ENCODE results near the gene CTNS.
A peak's percentile ranks its signal among the peaks of the same experiment; 100 is the strongest.

CTNS gene

DNA sequence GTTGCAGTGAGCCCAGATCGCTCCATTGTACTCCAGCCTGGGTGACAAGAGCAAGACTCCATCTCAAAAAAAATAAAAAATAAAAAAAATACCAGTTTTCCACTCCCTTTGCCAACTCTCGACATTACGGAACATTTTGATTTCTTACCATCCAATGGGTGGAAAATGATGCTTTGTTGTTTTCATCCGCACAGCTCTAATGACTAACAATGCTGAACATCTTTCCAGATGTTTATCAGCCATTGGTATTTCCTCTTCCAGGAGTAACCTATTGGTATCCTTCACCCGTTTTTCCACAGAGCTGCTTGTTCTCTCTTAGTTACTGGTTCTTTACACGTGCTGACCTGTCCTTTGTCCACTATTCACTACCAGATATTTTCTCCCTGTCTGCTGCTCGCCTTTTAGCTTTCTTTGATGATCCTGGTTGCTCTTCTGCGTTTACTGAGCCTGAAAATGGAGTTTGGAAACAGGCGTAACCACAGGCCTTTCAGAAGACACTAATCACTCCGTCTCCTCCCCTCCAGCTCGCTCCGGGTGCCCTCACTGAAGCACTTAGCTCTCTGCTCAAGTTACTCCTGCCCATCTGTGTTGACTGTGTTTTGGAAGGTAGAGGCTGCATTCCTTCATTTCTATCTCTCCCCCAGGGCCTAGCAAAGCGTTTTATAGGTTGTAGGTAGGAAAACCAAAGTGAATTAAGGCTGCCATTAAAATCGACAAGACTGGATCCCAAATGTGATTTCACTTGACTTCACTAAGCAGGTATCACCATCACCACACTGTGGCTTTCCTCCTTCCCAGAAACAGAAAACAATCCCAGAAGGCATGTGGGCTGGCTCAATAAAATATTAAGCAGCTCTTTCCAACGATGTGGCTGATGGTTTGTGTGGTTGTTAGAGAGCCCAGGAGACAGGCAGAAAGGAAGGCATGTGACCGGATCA is 9.5 kb upstream of the CTNS start:
- DNase-seq: no peak

DNA sequence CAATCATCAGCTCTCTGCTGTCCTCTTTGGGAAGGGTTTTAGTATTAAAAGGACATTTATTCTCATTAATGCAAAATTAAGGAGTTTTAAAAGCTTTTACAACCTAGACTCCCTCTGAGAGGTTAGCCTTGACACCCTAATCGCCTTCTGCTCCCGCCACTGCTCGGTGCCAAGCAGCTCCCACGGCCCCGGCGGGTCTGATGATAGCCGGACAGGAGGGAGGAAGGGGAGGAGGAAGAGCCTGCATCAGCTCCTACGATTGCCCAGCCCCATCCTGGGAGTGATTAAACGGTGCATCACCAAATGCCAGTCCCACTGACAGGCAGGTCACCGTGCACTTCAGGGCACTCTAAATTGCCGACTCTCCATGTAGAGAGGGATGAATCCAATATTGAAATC is 8.8 kb upstream of the CTNS start:
- no peak for DNase-seq

DNA sequence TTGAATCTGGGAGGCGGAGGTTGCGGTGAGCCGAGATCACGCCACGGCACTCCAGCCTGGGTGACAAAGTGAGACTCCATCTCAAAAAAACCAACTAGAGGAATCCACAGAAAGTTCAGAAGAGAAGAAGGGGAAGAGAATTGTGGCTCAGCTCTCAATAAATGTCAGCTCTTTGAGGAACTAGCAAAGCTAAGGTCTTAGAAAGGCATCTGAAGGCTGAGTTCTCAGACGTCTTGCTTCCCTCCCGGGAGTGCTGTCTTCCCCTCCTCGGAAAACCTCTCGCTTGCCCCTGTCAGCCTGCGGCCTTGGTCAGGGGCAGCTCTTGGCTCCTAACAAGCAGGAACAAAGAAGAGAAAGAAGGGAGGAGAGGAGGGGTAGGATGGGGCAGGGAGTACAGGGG is 5.8 kb upstream of the CTNS start:
- no peak for DNase-seq

DNA sequence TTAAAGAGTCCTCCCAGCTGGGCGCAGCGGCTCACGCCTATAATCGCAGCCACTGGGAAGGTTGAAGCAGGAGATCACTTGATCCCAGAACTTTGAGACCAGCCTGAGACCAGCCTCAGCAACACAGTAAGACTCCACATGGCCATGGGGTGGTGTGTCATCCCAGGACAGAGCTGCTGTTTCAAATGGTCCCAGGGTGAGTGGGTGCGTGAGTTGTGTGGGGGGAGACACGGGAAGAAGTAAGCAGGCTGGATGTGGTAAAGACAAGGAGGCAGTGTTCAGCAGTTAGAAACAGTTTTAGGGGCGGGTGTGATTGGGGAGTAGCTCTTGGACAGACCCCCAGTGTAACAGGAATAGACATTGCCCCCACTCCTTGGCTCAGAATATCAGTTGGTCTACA is 4.3 kb upstream of the CTNS start:
- DNase-seq: no peak

DNA sequence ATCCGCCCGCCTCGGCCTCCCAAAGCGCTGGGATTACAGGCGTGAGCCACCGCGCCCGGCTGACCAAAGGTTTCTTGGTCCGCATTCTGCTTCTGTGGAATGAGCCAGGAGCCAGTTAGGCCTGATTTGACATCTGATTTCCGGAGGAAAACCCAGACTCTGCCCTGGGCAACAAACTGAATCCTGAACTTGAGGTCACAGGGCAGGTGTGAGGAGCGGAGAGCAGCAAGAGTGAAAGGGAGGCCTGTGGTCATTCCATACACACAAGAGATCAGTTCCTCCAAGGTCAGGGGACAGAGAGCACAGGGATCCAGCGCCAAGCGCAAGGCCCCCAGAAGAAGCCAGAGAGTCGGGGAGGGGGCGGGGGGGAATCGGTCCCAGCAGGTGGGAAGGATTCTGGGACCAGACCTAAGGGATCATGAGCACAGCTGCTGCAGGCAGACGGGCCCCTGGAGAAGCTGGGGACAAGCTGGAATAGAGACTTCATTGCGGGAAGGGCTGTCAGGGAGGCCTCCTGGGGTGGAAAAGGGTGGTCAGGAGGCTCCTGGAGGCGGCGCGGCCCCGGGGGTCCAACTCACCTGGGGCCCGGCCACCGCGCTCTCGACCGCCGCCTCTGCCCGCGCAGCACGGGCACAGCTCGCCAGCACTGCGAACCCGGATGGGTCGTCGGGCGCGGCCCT is 946 bp upstream of the CTNS start:
- DNase-seq: no peak

DNA sequence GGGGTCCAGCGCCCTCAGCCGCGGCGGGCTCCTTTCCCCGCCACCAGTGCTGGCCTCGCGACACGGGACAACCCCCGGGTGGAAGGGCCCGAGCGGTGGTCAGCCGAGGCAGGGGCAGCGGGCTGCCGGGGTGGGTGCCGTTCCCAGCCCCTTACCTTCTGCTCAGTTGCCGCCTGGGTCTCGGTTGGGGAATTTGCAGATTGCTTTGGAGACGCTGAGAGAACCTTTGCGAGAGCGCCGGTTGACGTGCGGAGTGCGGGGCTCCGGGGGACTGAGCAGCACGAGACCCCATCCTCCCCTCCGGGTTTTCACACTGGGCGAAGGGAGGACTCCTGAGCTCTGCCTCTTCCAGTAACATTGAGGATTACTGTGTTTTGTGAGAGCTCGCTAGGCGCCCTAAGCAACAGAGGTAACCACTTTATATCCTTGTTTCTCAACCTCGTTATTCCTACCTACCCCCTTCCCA is 381 bp downstream of the CTNS start:
- DNase-seq: no peak

DNA sequence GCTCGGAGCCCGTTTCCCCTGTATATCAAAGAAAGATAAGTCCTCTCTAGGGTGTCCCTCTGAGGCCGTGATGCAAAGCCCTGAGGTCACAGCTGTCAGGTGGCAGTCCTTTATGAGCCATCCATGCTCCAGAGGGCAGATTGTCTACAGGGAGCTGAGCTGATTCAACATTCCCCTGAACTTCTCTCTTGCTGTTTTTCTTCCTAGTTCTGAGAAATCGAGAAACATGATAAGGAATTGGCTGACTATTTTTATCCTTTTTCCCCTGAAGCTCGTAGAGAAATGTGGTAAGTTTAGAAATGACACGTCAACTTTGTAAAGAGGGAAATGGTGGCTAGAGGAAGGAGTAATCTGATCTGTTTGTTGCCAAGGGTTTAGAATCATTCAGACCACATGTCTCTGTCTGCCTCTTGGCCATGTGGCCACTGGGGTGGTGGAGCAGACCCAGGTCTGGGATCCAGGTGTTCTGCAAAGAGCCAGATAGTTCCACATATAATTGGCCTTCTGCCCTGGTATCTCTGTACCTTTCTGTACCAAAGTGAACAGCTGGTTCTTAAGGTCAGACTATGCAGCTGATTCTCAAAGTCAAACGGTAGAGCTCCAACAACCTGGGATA is 3.5 kb downstream of the CTNS start:
- no peak for DNase-seq

DNA sequence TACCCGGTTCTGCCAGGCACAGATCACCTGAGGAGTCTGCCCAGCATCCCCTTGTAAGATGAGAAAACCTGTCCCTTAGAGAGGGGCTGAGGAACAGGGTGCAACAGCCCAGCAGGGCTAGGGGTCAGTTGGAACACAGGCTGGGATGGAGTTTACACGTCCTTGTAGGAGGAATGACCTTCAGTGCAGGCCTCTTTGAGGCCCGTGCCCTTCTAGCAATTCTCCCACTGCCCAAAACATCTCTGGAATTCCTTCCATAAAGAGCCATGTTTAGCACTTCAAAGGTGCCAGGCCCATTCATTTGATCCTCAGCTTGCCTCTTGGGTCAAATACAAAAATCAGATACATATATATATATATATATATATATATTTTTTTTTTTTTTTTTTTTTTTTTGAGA is 4.5 kb downstream of the CTNS start:
- DNase-seq: no peak

DNA sequence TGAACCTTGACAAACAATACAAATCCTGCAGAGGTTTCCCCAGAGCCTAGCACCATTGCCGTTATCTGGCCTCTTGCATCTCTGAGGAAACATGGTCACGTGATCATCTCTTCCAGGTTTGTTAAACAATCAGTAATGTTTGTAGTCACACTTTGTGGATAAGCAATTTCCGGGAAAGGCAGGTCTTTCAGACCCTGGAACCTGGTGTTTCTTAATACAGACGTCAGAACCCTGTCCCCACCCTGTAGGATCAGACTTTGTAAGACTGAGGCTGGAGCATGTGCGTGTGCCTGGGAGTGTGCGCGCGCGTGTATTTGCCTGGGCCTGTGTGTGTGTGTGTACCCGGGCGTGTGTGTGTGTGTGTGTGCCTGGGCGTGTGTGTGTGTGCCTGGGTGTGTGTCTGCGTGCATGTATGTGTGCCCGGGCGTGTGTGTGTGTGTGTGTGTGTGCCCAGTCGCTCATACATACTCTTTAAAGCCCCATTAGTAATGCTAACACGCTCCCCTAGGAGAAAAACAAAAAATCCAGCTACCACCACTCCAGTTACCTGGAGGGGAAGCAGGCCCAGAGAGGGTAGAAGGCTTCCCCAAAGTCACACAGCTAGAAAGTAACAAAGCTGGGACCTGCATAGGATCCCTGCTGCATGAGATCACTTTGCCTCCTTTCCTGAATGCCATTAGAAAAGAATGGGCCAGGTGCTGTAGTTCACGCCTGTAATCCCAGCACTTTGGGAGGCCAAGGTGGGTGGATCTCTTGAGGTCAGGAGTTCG is 5.3 kb downstream of the CTNS start:
- no peak for DNase-seq

DNA sequence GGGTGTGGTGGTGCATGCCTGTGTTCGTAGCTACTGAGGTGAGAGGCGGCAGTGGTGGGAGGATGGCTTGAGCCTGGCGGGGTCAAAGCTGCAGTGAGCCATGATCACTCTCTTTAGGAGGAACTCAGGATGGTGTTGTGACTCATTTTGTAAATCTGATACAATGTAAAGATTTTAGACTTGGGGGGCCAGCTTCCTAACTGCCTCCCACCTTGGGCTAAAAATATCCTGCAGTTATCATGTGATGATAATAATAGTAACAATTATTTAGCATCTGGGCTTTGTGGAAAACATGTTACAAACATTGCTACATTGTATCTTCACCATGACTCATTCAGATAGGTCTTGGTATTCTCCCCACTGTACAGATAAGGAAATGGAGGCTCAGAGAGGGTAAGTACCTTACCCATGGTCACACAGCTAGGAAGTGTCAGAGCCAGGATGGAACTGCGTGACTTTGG is 7.4 kb downstream of the CTNS start:
- no peak for DNase-seq

DNA sequence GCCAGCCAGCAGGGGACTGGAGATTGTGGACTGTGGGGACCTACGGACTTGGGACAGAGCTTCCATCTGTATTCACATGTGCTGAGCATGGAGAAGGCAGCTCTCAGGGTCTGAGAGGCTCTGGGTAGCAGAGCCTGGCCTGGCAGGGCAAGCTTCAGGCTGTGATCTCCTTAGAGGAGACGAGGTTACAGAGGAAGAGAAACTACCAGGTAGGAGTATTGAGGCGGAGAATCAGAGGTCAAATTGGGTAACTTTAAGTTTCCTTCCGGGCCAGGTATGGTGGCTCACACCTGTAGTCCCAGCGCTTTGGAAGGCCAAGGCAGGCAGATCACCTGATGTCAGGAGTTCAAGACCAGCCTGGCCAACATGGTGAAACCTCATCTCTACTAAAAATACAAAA is 8.8 kb downstream of the CTNS start:
- no peak for DNase-seq

DNA sequence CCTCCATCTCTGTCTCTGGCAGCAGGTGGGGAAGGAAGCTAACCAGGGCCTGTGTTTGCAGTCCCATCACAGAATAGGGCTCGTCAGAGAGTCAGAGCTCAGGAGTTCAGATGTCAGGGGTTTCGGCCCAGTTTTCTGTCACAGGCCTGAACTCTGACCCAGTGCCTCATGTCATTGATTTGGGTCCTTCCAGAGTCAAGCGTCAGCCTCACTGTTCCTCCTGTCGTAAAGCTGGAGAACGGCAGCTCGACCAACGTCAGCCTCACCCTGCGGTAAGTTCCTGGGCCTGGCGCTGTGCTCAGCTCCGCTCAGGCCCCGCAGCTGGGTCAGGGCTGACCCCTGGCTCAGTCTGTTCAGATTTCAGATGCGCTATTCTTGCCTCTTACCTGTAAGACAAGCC is 10.7 kb downstream of the CTNS start:
- DNase-seq: no peak

DNA sequence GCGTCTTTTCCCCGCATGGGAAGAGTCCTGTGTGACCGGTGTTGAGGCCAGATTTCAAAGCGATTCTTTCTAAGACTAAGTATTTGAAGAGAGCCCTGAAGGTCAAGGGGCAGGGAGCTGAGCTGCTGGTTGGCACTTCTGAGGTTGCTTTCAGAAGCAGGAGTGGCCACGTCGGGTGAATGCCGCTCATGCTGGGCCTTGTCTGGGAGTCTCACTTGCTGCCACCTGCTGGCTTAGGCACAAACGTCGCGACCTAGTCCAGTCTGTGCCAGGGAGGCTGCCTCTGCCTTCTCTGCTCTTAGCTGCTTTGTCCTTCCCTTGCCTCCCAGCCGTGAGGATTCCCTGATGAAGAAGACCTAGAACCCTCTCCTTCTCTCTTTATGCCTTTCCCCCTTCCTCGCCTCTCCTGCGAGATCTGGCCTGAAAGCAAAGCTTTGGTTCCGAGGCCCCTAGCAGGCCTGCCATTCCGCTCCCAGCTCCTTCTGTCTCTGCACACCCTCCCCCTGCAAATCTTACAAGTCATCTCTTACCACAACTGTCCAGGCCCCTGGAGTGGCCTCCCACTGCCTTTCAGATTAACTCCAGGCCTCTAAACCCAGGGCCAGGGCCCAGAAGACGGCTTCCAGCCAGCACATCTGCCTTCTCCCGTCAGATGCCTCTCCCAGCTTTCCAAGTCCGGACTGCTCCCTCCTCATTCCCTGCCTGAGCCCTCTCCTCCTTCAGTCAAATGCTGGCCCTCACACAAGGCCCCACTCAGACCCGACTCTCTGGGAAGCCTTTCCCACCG is 11.4 kb downstream of the CTNS start:
- peak; percentile 0 for DNase-seq

DNA sequence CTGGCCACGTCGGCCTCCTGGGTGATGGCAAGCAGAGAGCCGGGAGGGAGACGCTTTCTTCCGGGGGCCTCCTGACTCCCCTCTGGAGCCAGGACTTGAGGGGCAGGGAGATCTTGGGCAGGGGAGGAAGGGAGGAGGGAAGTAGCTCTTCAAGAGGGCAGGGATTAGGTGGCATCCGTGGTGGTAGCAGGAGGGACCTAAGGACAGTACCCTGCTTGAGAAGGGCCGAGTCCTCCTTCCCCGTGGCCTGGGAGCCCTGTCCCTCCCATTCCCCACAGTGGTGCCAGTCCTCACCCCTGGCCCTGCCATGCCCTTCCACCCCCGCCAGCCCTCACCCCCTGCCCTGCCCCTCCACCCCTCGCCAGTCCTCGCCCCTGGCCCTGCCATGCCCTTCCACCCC is 19.2 kb downstream of the CTNS start:
- DNase-seq: no peak

DNA sequence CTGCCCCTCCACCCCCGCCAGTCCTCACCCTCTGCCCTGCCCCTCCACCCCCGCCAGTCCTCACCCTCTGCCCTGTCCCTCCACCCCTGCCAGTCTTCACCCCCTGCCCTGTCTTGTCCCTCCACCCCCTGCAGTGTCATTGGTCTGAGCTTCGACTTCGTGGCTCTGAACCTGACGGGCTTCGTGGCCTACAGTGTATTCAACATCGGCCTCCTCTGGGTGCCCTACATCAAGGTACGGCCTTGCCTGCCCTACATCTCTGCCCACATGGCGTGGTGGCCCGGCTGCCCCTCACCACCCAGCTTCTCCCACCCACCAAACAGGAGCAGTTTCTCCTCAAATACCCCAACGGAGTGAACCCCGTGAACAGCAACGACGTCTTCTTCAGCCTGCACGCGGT is 19.8 kb downstream of the CTNS start:
- DNase-seq: no peak

DNA sequence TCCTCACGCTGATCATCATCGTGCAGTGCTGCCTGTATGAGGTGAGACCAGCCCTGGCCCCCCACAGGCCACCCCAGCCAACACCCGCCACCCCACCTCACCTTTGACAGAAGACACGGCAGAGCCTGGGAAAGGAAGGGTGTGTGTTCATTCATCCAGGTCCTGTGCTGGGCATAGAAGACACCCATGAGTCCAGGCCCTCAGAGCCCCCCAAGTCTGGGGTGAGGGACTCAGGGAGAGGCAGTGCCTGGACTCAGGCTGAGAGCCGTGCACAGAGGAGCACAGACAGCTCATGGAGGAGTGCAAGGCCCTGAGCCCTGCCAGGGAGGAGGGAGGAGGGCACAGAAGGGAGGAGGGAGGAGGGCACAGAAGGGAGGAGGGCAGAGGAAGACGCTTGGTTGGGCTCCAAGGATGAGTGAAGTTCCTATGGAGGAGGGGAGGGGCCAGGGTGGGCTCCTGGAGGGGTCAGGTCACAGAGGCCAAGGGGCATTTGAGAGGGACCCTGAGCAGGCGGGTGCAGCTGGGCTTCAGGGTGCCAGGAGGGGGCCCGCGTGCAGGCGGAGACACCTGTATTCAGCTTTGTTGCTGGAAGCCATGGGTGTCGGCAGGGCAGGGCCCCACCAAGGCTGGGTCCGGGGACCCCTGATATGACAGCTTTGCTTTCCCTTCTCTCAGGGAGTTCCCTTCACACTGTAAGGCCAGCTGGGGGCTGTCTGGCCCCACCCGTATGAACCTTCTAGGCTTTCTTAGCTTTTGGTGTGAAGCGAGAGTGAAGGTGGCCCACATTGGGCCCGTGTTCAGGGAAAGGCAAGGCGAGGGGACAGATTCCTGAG is 20.4 kb downstream of the CTNS start:
- no peak for DNase-seq

DNA sequence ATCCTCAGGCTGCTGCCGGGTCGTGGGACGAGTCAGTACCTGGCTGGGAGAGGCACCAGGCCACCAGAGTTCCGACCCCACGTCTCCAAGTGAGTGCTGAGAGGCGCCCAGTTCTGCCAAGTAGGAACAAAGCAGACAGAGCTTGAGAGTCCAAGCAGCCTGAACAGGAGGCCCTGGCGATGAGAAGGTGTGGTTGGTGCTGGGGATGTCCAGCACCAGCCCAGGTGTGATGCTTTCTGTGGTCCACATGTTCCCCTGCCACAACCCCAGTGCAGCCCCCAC is 21.0 kb downstream of the CTNS start:
- no peak for DNase-seq

DNA sequence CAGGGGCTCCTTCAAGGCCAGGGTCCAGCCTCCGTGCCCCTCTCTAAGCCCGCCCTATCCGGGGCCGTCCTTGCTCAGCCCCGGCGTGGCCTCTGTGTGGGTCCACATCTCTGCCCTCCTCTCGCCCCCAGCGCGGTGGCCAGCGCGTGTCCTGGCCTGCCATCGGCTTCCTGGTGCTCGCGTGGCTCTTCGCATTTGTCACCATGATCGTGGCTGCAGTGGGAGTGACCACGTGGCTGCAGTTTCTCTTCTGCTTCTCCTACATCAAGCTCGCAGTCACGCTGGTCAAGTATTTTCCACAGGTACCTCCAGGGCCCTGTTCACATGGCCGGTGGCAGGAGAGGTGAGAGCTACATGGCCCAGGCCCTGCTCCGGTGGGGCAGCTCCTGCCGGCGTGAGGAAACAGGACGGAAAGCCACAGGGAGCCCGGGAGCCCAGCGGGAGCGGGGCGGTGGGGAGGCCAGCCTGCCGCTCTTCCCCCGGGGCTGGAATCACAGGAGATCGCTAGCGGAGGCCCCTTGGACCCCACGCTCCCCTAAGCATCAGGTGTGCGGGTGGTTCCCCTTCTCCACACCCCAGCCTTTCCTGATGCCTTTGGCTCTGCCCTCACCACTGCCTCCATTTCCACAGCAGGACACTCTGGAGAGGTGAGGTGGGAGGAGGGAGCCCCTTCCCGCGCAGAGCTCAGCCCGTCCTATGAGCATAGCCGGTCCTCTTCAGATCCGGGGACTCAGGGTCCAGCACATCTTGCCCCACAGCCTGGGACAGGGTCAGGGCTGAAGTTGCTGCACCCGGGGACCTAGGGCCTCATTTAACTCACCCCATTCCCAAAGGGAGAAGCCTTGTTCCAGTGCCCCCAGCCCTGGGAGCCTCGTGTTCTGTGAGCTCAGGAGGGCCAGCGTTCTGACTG is 21.6 kb downstream of the CTNS start:
- DNase-seq: no peak

DNA sequence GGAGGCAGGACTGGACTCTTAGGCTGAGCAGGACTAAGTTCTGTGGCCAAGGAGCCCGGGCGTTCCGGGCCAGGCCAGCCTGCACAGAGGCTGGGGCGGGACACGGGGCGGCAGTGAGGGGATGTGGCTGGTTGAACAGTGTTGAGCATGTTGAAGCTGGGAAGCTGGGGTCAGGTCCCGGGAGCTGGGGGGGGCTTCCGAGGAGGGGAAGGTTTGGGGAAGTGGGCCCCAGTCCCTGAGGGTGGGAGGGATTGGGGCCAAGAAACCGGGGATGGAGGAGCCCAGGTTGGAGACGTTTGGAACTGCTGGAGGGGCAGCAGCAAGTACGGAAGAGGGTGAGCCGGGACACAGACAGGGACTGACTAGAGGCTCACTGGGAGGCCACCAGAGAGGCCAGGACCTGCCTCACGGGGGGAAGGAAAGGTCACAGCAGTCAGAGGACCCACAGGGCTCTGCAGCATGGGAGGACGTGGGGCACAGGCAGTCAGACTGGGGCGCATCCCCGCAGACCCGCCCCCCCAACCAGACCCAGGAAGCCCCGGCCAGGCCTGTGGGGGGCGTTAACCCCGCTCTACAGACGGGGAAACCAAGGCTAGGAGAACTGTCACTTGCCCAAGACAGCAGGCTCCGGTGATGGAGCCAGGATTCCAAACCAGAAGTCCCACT is 22.4 kb downstream of the CTNS start:
- no peak for DNase-seq
